Neuronal stem cell (in vitro differentiated cells): ENCODE data around the gene GRIN2A.

Experiments used
- DNase-seq: peaks from one replicate; pipeline ENCODE4 v3.0.0-alpha.2; 2013; ENCODE audit warnings: low spot score
- H2AFZ ChIP-seq: one replicate; pipeline ENCODE4 v1.6.1; 2013; ENCODE audit warnings: mild to moderate bottlenecking, low read length, inconsistent platforms
- H2AK5ac ChIP-seq: 2 replicates; pipeline ENCODE4 v1.6.1; 2013; ENCODE audit warnings: low read depth, mild to moderate bottlenecking, inconsistent platforms, low read length, moderate library complexity, mixed read lengths
- H2BK120ac ChIP-seq: 2 replicates; pipeline ENCODE4 v1.6.1; 2013; ENCODE audit warnings: low read depth, mild to moderate bottlenecking, inconsistent platforms, low read length, moderate library complexity, mixed read lengths
- H2BK12ac ChIP-seq: one replicate; pipeline ENCODE4 v1.6.1; 2013; ENCODE audit warnings: low read length, inconsistent platforms
- H2BK15ac ChIP-seq: 2 replicates; pipeline ENCODE4 v1.6.1; 2013; ENCODE audit warnings: mild to moderate bottlenecking, low read length, inconsistent platforms, mixed read lengths
- H2BK5ac ChIP-seq: one replicate; pipeline ENCODE4 v1.6.1; 2013; ENCODE audit warnings: inconsistent platforms, mild to moderate bottlenecking, low read length, moderate library complexity
- H3K14ac ChIP-seq: one replicate; pipeline ENCODE4 v1.6.1; 2013; ENCODE audit warnings: low read length, inconsistent platforms
- H3K18ac ChIP-seq: 2 replicates; pipeline ENCODE4 v1.6.1; 2013; ENCODE audit warnings: low read length, inconsistent platforms
- H3K23ac ChIP-seq: 2 replicates; pipeline ENCODE4 v1.6.1; 2013; ENCODE audit warnings: low read depth, mild to moderate bottlenecking, mixed read lengths, low read length, inconsistent platforms; ENCODE audit not compliant: poor library complexity
- H3K27ac ChIP-seq: replicated peaks from 3 replicates; pipeline ENCODE4 v1.5.1; 2013; ENCODE audit warnings: low read length, inconsistent platforms
- H3K27me3 ChIP-seq, 3 experiments: 2 replicates each; pipeline ENCODE4 v1.6.1; 2013; ENCODE audit warnings: low read length in 3 of 3, mild to moderate bottlenecking in 2 of 3, inconsistent platforms in 1 of 3, low read depth in 1 of 3, mixed read lengths in 1 of 3, moderate library complexity in 1 of 3; ENCODE audit not compliant: control insufficient read depth in 3 of 3, insufficient read depth in 3 of 3
- H3K36me3 ChIP-seq, 2 donors: replicated peaks in 1 of 2; 2 replicates each; pipeline ENCODE4 v1.6.1; 2013; ENCODE audit warnings: low read length in 2 of 2; ENCODE audit not compliant: control insufficient read depth in 2 of 2, insufficient read depth in 2 of 2
- H3K4ac ChIP-seq: 2 replicates; pipeline ENCODE4 v1.6.1; 2013; ENCODE audit warnings: inconsistent platforms, mild to moderate bottlenecking, low read length, moderate library complexity
- H3K4me1 ChIP-seq, 2 donors: 1 replicate in 1 of 2; 2 replicates in 1 of 2; pipeline ENCODE4 v1.6.1; 2013; ENCODE audit warnings: low read length in 2 of 2, low read depth in 1 of 2; ENCODE audit not compliant: control insufficient read depth in 2 of 2, insufficient read depth in 1 of 2
- H3K4me2 ChIP-seq: one replicate; pipeline ENCODE4 v1.6.1; 2013; ENCODE audit warnings: mild to moderate bottlenecking, low read length, inconsistent platforms; ENCODE audit not compliant: insufficient read depth, poor library complexity, severe bottlenecking
- H3K4me3 ChIP-seq, 2 donors: 2 replicates each; pipeline ENCODE4 v1.5.1; 2013; ENCODE audit warnings: low read length in 2 of 2, mild to moderate bottlenecking in 2 of 2, inconsistent platforms in 1 of 2, moderate library complexity in 1 of 2
- H3K79me1 ChIP-seq: one replicate; pipeline ENCODE4 v1.6.1; 2013; ENCODE audit warnings: low read depth, mild to moderate bottlenecking, inconsistent platforms, low read length, moderate library complexity
- H3K9ac ChIP-seq: one replicate; pipeline ENCODE4 v1.6.1; 2013; ENCODE audit warnings: mild to moderate bottlenecking, low read depth, low read length, inconsistent platforms; ENCODE audit not compliant: poor library complexity
- H3K9me3 ChIP-seq, 2 donors: replicated peaks in 1 of 2; 2 replicates each; pipeline versions ENCODE3 to v1.6.1; 2013; ENCODE audit warnings: low read length in 2 of 2, mild to moderate bottlenecking in 2 of 2, inconsistent platforms in 1 of 2, low read depth in 1 of 2, mixed read lengths in 1 of 2, moderate library complexity in 1 of 2; ENCODE audit not compliant: control insufficient read depth in 2 of 2, insufficient read depth in 1 of 2
- H4K8ac ChIP-seq: one replicate; pipeline ENCODE4 v1.6.1; 2013; ENCODE audit warnings: low read depth, mild to moderate bottlenecking, inconsistent platforms, low read length, moderate library complexity
- H4K91ac ChIP-seq: one replicate; pipeline ENCODE4 v1.6.1; 2013; ENCODE audit warnings: low read length, low read depth, mild to moderate bottlenecking, inconsistent platforms; ENCODE audit not compliant: poor library complexity
- WGBS, 2 donors: extraction: QIAGEN DNeasy Blood & Tissue Kit; methylation state at CpG; one replicate each; pipeline ENCODE4 v1.1.7; 2013; ENCODE audit warnings: missing lambda C conversion rate in 2 of 2, mixed read lengths in 1 of 2; ENCODE audit not compliant: insufficient read length in 2 of 2, insufficient replicate concordance in 1 of 2; ENCODE audit errors: extremely low coverage in 2 of 2; 5-methylcytosine and 5-hydroxymethylcytosine counted together

Gene GRIN2A

GRCh38 chr16:9755081-9755480 is 427.1 kb downstream of the GRIN2A start:
- no peak overlapping the region for H3K4me2 ChIP-seq
- H3K36me3 ChIP-seq: no peaks in the 10 kb centered on the region
- no peak overlapping the region for H3K27ac ChIP-seq
- H4K91ac ChIP-seq: no peak overlapping the region
- no peak overlapping the region for H3K23ac ChIP-seq
- no CpG with 5 or more reads among the region's 4 CpGs for WGBS, 2 donors
- H2BK5ac ChIP-seq: no peak overlapping the region
- H3K9ac ChIP-seq: no peak overlapping the region
- H3K18ac ChIP-seq: no peak overlapping the region
- H2BK120ac ChIP-seq: no peak overlapping the region
- H3K4me1 ChIP-seq: peaks cover 0 to 13% of the 10 kb centered on the region in 2 donors
- H3K14ac ChIP-seq: no peak overlapping the region
- no peak overlapping the region for H2AK5ac ChIP-seq
- H2BK12ac ChIP-seq: no peak overlapping the region
- no peak overlapping the region for H3K4me3 ChIP-seq
- no peak overlapping the region for H4K8ac ChIP-seq
- H3K4ac ChIP-seq: no peak overlapping the region
- H3K27me3 ChIP-seq: no peaks in the 10 kb centered on the region
- no peaks in the 10 kb centered on the region for H3K9me3 ChIP-seq
- no peaks in the 10 kb centered on the region for H3K79me1 ChIP-seq
- H2AFZ ChIP-seq: no peak overlapping the region
- DNase-seq: no peak
- no peak overlapping the region for H2BK15ac ChIP-seq

- no peak overlapping the region for H2AFZ ChIP-seq
- H2BK120ac ChIP-seq: no peak overlapping the region
- H3K79me1 ChIP-seq: no peaks in the 10 kb centered on the region
- H3K14ac ChIP-seq: no peak overlapping the region
- no peak overlapping the region for H2BK5ac ChIP-seq
- no peak overlapping the region for H3K4me3 ChIP-seq
- no peak overlapping the region for H2AK5ac ChIP-seq
- no peaks in the 10 kb centered on the region for H3K4me1 ChIP-seq
- no peak overlapping the region for H2BK15ac ChIP-seq
- H2BK12ac ChIP-seq: no peak overlapping the region
- H3K27me3 ChIP-seq: no peaks in the 10 kb centered on the region
- H3K36me3 ChIP-seq: no peaks in the 10 kb centered on the region
- H3K9me3 ChIP-seq: no peaks in the 10 kb centered on the region
- no peak overlapping the region for H3K23ac ChIP-seq
- no peak overlapping the region for H3K27ac ChIP-seq
- H3K4ac ChIP-seq: no peak overlapping the region
- H3K18ac ChIP-seq: no peak overlapping the region
- no peak overlapping the region for H4K8ac ChIP-seq
- no peak for DNase-seq
- H3K9ac ChIP-seq: no peak overlapping the region
- no peak overlapping the region for H4K91ac ChIP-seq
- no peak overlapping the region for H3K4me2 ChIP-seq
Measured at GRCh38 chr16:9741776-9742175, 440.5 kb downstream of the GRIN2A start.

GRCh38 chr16:9739301-9739700 is 442.9 kb downstream of the GRIN2A start:
- no peak overlapping the region for H3K23ac ChIP-seq
- H3K9ac ChIP-seq: no peak overlapping the region
- H3K36me3 ChIP-seq: no peaks in the 10 kb centered on the region
- H3K4me2 ChIP-seq: no peak overlapping the region
- H2AK5ac ChIP-seq: no peak overlapping the region
- no peak overlapping the region for H3K27ac ChIP-seq
- no CpG with 5 or more reads among the region's 6 CpGs for WGBS, 2 donors
- peaks cover 0 to 3% of the 10 kb centered on the region in 2 donors for H3K4me1 ChIP-seq
- no peak overlapping the region for H3K14ac ChIP-seq
- no peak overlapping the region for H2BK12ac ChIP-seq
- no peak overlapping the region for H3K4ac ChIP-seq
- H2BK120ac ChIP-seq: no peak overlapping the region
- H3K9me3 ChIP-seq: no peaks in the 10 kb centered on the region
- no peaks in the 10 kb centered on the region for H3K79me1 ChIP-seq
- DNase-seq: no peak
- H3K27me3 ChIP-seq: no peaks in the 10 kb centered on the region
- H4K91ac ChIP-seq: no peak overlapping the region
- no peak overlapping the region for H3K18ac ChIP-seq
- H3K4me3 ChIP-seq: no peak overlapping the region
- no peak overlapping the region for H2BK5ac ChIP-seq
- no peak overlapping the region for H2AFZ ChIP-seq
- H4K8ac ChIP-seq: no peak overlapping the region
- no peak overlapping the region for H2BK15ac ChIP-seq

- Histone ChIP-seq H3K9me3 (no peaks in the 10 kb centered on the region), H2BK15ac (no peak overlapping the region)
- WGBS, 2 donors: no CpG with 5 or more reads among the region's 6 CpGs
Measured at GRCh38 chr16:9738690-9739089, 443.5 kb downstream of the GRIN2A start.

More at GRCh38 chr16:9738690-9739089, 443.5 kb downstream of the GRIN2A start:
- H2AK5ac ChIP-seq: no peak overlapping the region
- H3K4me1 ChIP-seq: peaks cover 0 to 5% of the 10 kb centered on the region in 2 donors
- no peaks in the 10 kb centered on the region for H3K36me3 ChIP-seq
- no peak overlapping the region for H3K23ac ChIP-seq
- H3K14ac ChIP-seq: no peak overlapping the region
- H4K91ac ChIP-seq: no peak overlapping the region
- H3K27me3 ChIP-seq: no peaks in the 10 kb centered on the region
- H3K4ac ChIP-seq: no peak overlapping the region
- no peak overlapping the region for H3K27ac ChIP-seq
- H4K8ac ChIP-seq: no peak overlapping the region
- H2BK120ac ChIP-seq: no peak overlapping the region
- no peak overlapping the region for H3K4me2 ChIP-seq
- H3K9ac ChIP-seq: no peak overlapping the region
- DNase-seq: no peak
- no peak overlapping the region for H2BK12ac ChIP-seq
- H2AFZ ChIP-seq: no peak overlapping the region
- no peaks in the 10 kb centered on the region for H3K79me1 ChIP-seq
- no peak overlapping the region for H3K18ac ChIP-seq
- no peak overlapping the region for H3K4me3 ChIP-seq
- no peak overlapping the region for H2BK5ac ChIP-seq
